Upper lobe of right lung (tissue), 1 donor: ENCODE data around the gene MX1. TPM values are rescaled to one million over a fixed set of nuclear protein-coding genes. Genes with fewer than 3 reads are reported as not detected.

Experiments
- ATAC-seq: fragments of 200-7000 bp; cut with Tn5 transposase; one replicate; pipeline ENCODE4 v1.9.1; 2020; ENCODE audit warnings: mild to moderate bottlenecking, moderate library complexity
- DNase-seq: peaks from one replicate; pipeline ENCODE4 v3.0.0-alpha.2; 2020
- H3K27ac ChIP-seq: fragments of 200-600 bp; one replicate; pipeline ENCODE4 v1.8.0; 2022
- H3K27me3 ChIP-seq: fragments of 200-600 bp; one replicate; pipeline ENCODE4 v1.8.0; 2022; ENCODE audit warnings: mild to moderate bottlenecking
- H3K36me3 ChIP-seq: fragments of 200-600 bp; one replicate; pipeline ENCODE4 v1.8.0; 2022
- H3K4me1 ChIP-seq: fragments of 200-600 bp; one replicate; pipeline ENCODE4 v1.8.0; 2022
- H3K4me3 ChIP-seq: fragments of 200-600 bp; one replicate; pipeline ENCODE4 v1.8.0; 2022; ENCODE audit warnings: mild to moderate bottlenecking
- H3K9me3 ChIP-seq: fragments of 200-600 bp; one replicate; pipeline ENCODE4 v1.8.0; 2022
- intact Hi-C: fragments of 100-400 bp; cut with DNase I; formaldehyde crosslinking; loops from one replicate; pipeline ENCODE4 v1.11.0; 2022
- total RNA-seq: library from RNA; stranded (reverse); fragmentation: NEBNext Ultra II Directional; extraction: Animal tissue kit (Norgen Biotek cat#: 25700); gene quantifications from one replicate; pipeline ENCODE4 v1.2.1, GENCODE V29; 2021
- TF ChIP-seq, protein P1 (sequence below): fragments of 200-600 bp; IDR thresholded peaks from one replicate; pipeline ENCODE4 v1.8.0; 2022; ENCODE audit warnings: antibody characterized with exemption
- donor health status: DM: no; HTN: yes; CAD: no; lungs with severe emphysema.

The MX1 gene
- total RNA-seq, 1 donor from 2014 or later: 142 TPM

DNA sequence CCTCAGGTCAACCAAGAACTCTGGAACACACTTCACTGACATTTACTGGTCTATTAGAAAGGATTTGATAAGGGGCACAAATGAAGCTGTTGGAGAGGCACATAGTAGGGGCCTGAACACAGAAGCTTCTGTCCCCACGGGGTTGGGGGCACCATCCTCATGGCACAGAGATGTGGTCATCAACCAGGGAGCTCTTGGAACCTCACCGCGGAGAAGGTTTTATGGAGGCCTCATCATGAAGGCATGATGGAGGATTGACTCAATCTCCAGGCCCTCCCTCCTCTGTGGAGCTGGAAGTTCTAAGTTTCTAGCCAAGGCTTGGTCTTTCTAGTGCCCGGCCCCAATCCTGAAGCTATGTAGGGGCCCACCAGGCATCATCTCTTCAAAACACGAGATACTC lies 23.6 kb downstream of the MX1 start:
- no peaks in the 10 kb centered on the region for H3K4me1 ChIP-seq
- H3K27me3 ChIP-seq: no peaks in the 10 kb centered on the region
- TF ChIP-seq, protein P1, sequence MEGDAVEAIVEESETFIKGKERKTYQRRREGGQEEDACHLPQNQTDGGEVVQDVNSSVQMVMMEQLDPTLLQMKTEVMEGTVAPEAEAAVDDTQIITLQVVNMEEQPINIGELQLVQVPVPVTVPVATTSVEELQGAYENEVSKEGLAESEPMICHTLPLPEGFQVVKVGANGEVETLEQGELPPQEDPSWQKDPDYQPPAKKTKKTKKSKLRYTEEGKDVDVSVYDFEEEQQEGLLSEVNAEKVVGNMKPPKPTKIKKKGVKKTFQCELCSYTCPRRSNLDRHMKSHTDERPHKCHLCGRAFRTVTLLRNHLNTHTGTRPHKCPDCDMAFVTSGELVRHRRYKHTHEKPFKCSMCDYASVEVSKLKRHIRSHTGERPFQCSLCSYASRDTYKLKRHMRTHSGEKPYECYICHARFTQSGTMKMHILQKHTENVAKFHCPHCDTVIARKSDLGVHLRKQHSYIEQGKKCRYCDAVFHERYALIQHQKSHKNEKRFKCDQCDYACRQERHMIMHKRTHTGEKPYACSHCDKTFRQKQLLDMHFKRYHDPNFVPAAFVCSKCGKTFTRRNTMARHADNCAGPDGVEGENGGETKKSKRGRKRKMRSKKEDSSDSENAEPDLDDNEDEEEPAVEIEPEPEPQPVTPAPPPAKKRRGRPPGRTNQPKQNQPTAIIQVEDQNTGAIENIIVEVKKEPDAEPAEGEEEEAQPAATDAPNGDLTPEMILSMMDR: no peak
- H3K9me3 ChIP-seq: no peaks in the 10 kb centered on the region
- no peak overlapping the region for H3K27ac ChIP-seq
- H3K36me3 ChIP-seq: peaks cover 83% of the 10 kb centered on the region
- intact Hi-C loops: loop anchor here (5.0 kb wide), 1 partner anchor 167 kb away; no protein-coding TSS in a partner anchor
- no peak overlapping the region for H3K4me3 ChIP-seq
- no peak for ATAC-seq
- DNase-seq: no peak

DNA sequence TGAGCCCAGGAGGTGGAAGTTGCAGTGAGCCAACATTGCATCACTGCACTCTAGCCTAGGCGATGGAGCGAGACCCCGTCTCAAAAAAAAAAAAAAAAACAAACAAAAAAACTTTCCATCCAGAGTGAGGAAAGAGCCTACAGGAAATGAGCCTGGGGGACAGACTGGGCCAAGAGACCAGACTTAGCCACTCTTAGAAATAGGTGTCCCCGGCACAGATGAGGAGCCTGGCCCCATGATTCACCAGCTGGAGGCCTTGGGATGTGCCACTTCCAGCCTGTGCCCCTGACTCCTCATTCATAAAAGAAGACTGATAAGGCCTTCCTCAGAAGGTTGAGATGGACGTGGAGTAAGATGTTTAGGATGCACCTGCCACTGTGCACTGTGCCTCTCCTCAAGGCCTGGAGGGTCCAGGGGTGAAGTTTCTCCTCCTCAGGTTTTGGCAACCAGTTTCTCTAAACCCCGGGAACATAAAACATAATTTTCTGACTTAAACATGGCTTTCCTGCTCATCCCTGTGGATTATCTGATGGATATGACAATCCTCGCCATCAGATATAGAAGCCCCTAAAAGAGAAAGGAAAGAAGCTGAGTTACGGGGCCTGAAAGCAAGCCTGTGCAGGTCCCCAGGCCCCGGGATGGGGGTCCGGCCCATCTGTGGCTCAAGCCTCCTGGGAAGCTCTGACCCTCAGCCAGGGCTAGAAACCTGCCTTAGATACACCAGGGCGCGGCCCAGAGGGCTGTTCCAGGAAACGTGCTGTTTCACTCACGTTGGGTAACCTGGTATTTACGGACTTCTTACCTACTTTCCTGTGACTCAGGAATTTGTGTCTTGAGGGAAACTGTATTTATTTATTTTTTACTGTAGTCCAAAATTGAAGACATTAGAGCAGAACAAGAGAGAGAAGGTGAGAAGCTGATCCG lies 26.0 kb downstream of the MX1 start:
- H3K4me3 ChIP-seq: no peak overlapping the region
- TF ChIP-seq, protein P1: no peak
- no peaks in the 10 kb centered on the region for H3K27me3 ChIP-seq
- no peaks in the 10 kb centered on the region for H3K4me1 ChIP-seq
- H3K36me3 ChIP-seq: peaks cover 68% of the 10 kb centered on the region
- intact Hi-C loops: loop anchor here (5.0 kb wide), 1 partner anchor 170 kb away; no protein-coding TSS in a partner anchor
- H3K9me3 ChIP-seq: no peaks in the 10 kb centered on the region
- DNase-seq: no peak
- peak; percentile 33 for ATAC-seq
- no peak overlapping the region for H3K27ac ChIP-seq

DNA sequence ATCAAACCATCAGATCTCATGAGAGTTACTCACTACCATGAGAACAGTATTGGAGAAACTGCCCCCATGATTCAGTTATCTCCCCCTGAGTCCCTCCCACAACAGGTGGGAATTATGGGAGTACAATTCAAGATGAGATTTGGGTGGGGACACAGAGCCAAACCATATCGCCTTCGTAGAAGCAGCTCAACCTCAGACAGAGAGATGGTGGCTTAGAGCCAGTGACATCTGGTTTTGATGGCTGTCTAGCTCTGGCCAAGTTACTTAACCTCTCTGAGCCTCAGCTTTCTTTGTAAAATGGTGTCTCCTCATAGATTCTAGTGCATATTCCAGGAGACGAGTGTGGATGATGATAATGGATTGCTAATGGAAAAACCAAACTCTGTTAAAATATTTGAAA lies 27.2 kb downstream of the MX1 start:
- Histone ChIP-seq H3K9me3 (no peaks in the 10 kb centered on the region), H3K4me3 (no peak overlapping the region), H3K4me1 (no peaks in the 10 kb centered on the region), H3K36me3 (peaks cover 68% of the 10 kb centered on the region), H3K27me3 (no peaks in the 10 kb centered on the region), H3K27ac (no peak overlapping the region)
- ATAC-seq (no peak), DNase-seq (no peak)
- TF ChIP-seq, protein P1: no peak
- intact Hi-C loops: loop anchor here (5.0 kb wide), 1 partner anchor 171 kb away; no protein-coding TSS in a partner anchor

DNA sequence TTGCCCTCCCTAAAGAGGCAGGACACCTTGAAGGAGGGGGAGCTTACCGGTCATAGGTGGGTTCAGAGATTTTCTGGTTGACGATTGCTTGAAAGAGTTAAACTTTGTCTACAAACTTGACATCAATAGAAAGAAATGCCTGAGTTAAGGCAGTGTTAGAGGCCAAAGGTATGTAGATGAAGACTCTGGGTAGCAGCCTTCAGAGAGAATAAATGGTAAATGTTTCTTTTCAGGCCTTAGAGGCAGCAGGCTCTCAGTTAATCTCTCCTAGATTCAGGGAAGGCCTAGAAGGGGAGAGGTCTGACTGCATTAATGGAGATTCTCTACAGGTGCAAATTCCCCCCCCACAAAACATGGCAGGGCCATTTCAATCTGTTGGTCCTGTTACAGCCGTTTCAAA lies 27.7 kb downstream of the MX1 start:
- no peak overlapping the region for H3K27ac ChIP-seq
- H3K27me3 ChIP-seq: no peaks in the 10 kb centered on the region
- intact Hi-C loops: loop anchor here (5.0 kb wide), 1 partner anchor 171 kb away; no protein-coding TSS in a partner anchor
- peaks cover 69% of the 10 kb centered on the region for H3K36me3 ChIP-seq
- no peaks in the 10 kb centered on the region for H3K9me3 ChIP-seq
- H3K4me1 ChIP-seq: no peaks in the 10 kb centered on the region
- ATAC-seq (no peak), DNase-seq (no peak)
- H3K4me3 ChIP-seq: no peak overlapping the region
- TF ChIP-seq, protein P1: no peak

DNA sequence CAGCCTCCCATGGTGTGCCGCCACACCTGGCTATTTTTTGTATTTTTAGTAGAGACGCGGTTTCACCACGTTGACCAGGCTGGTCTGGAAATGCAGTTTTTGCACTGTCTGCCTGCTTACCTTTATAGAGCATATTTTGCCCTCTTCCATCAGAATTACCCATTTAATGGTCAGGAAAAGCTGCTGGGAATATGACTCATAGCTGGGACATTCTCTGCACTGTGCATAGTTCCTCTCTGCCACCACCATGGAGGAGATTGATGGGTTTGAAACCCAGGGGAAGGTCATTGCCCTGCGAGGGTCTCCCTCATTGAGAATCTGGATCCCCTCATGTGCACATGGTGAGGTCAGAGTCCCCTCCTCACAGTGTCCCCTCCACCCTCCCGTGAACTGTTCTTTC lies 32.1 kb downstream of the MX1 start:
- no peak overlapping the region for H3K27ac ChIP-seq
- no peaks in the 10 kb centered on the region for H3K27me3 ChIP-seq
- TF ChIP-seq, protein P1: no peak
- no peaks in the 10 kb centered on the region for H3K9me3 ChIP-seq
- no peaks in the 10 kb centered on the region for H3K4me1 ChIP-seq
- no peak overlapping the region for H3K4me3 ChIP-seq
- intact Hi-C loops: no loop called here
- ATAC-seq: no peak
- peaks cover 50% of the 10 kb centered on the region for H3K36me3 ChIP-seq
- no peak for DNase-seq
